HL-60 (cell line): ENCODE measurements around the gene VSNL1.

ENCODE experiments used
- DNase-seq, 2 experiments: peaks; one replicate each; pipeline ENCODE4 v3.0.0-alpha.2; 2010 to 2020; ENCODE audit warnings: low read depth in 1 of 2, low spot score in 1 of 2
- H3K27ac ChIP-seq: fragments of 250-450 bp; sonication (Bioruptor Pico); replicated peaks from 2 replicates; pipeline ENCODE4 v1.5.1; 2020; ENCODE audit warnings: mild to moderate bottlenecking, moderate library complexity
- H3K27me3 ChIP-seq: fragments of 250-450 bp; sonication (Bioruptor Pico); 2 replicates; pipeline ENCODE4 v1.5.1; 2021; ENCODE audit warnings: mild to moderate bottlenecking, moderate library complexity; ENCODE audit not compliant: insufficient read depth, poor library complexity, severe bottlenecking
- H3K4me3 ChIP-seq: replicated peaks from 2 replicates; pipeline ENCODE4 v1.5.1; 2011; ENCODE audit warnings: mild to moderate bottlenecking, control low read depth, low read length; ENCODE audit not compliant: insufficient read depth
- GABPA ChIP-seq: IDR thresholded peaks from 2 replicates; pipeline ENCODE4 v1.6.1; 2012; ENCODE audit warnings: low read depth
- POLR2AphosphoS5 ChIP-seq: IDR thresholded peaks from 2 replicates; pipeline ENCODE4 v1.6.1; 2012; ENCODE audit warnings: low read depth
- SPI1 ChIP-seq: IDR thresholded peaks from 2 replicates; pipeline ENCODE4 v1.6.1; 2012; ENCODE audit warnings: low read depth, mild to moderate bottlenecking, borderline replicate concordance
- TF ChIP-seq, protein P1 (sequence below): IDR thresholded peaks from one replicate; pipeline ENCODE4 v1.5.1; 2011; ENCODE audit warnings: low read length, control low read depth, inconsistent platforms; ENCODE audit not compliant: insufficient read depth
- TF ChIP-seq, protein P2 (sequence below): IDR thresholded peaks from 2 replicates; pipeline ENCODE4 v1.6.1; 2012; ENCODE audit warnings: low read depth; ENCODE audit not compliant: insufficient replicate concordance

The VSNL1 gene

DNA sequence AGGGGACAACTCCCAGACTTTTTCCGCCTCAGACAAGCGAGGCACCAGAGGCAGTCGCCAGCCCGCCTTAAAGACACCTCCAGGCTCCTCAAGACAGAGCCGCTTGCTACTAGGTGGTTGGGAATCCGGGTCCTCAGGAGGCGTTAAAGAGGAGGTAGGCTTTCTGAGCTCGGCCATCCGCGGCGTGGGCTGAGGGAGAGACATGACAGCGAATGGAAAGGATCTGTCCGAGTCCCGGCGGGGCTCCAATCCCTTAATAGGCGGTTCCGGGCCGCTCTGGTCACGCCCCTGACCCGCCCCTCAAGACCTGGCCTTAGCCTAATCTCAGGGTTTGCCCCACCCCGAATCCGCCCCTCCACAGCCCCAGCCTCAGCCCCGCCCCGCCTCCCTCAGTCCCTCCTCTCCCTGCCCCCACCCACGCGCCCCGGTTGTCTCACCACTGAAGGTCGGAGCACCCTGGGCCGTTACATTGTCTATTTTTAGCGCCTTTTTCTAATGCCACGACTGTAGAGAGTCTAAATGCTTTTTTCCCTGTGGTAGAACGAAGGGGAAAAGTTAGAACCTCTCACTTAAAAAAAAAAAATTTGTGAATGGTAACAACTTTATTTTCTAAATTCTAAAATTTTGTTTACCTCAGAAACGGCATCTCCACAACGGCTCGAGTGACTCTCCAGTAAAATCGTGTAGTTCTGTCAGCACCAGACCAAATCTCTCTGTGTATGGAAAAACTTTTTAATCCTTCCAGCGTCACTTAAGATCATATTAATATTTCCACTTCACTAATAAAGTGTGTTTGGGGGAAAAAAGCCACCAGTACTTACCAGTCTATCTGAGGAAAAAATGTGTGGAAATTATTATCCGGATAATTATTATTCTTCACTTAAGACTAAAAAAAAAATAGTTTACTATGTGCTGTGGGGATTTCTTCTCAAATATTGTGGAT lies 22.0 kb upstream of the VSNL1 start, which contains the start of gene RAD51AP2:
Gene RAD51AP2, minus strand, starts transcription at position 229 of the 943 bp plus-strand sequence. Its CDS starts 25 bp downstream, at position 204.
- no peak within 1 kb of the TSS for H3K4me3 ChIP-seq
- peaks cover 19% of the 10 kb centered on the region for H3K27me3 ChIP-seq
- DNase-seq, result no peak
- no peak within 1 kb of the TSS for H3K27ac ChIP-seq
- TF ChIP-seq GABPA, result no peak
- TF ChIP-seq, protein P1, sequence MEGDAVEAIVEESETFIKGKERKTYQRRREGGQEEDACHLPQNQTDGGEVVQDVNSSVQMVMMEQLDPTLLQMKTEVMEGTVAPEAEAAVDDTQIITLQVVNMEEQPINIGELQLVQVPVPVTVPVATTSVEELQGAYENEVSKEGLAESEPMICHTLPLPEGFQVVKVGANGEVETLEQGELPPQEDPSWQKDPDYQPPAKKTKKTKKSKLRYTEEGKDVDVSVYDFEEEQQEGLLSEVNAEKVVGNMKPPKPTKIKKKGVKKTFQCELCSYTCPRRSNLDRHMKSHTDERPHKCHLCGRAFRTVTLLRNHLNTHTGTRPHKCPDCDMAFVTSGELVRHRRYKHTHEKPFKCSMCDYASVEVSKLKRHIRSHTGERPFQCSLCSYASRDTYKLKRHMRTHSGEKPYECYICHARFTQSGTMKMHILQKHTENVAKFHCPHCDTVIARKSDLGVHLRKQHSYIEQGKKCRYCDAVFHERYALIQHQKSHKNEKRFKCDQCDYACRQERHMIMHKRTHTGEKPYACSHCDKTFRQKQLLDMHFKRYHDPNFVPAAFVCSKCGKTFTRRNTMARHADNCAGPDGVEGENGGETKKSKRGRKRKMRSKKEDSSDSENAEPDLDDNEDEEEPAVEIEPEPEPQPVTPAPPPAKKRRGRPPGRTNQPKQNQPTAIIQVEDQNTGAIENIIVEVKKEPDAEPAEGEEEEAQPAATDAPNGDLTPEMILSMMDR, result no peak
- TF ChIP-seq SPI1, result no peak
- no peak for TF ChIP-seq POLR2AphosphoS5
- TF ChIP-seq, protein P2, sequence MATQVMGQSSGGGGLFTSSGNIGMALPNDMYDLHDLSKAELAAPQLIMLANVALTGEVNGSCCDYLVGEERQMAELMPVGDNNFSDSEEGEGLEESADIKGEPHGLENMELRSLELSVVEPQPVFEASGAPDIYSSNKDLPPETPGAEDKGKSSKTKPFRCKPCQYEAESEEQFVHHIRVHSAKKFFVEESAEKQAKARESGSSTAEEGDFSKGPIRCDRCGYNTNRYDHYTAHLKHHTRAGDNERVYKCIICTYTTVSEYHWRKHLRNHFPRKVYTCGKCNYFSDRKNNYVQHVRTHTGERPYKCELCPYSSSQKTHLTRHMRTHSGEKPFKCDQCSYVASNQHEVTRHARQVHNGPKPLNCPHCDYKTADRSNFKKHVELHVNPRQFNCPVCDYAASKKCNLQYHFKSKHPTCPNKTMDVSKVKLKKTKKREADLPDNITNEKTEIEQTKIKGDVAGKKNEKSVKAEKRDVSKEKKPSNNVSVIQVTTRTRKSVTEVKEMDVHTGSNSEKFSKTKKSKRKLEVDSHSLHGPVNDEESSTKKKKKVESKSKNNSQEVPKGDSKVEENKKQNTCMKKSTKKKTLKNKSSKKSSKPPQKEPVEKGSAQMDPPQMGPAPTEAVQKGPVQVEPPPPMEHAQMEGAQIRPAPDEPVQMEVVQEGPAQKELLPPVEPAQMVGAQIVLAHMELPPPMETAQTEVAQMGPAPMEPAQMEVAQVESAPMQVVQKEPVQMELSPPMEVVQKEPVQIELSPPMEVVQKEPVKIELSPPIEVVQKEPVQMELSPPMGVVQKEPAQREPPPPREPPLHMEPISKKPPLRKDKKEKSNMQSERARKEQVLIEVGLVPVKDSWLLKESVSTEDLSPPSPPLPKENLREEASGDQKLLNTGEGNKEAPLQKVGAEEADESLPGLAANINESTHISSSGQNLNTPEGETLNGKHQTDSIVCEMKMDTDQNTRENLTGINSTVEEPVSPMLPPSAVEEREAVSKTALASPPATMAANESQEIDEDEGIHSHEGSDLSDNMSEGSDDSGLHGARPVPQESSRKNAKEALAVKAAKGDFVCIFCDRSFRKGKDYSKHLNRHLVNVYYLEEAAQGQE, result no peak

DNA sequence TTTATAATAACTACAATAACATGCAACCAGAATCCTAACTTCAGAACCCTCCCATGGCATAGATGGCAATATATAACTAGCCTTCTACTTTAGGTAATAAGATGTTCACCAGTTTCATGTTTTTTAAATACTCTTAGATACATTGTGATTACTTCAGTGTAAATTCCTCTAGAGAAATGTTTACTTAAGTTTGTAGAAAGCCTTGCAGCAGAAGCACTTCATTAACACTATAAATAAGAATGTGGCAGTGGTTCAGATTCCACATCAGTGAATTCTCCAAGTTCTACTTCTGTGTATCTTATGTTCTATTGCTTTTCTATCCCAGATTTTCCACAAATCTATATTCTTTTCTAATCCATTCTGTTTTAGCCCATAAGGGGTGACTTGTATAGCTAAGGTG lies 21.0 kb upstream of the VSNL1 start:
- H3K27ac ChIP-seq, result no peak overlapping the region

DNA sequence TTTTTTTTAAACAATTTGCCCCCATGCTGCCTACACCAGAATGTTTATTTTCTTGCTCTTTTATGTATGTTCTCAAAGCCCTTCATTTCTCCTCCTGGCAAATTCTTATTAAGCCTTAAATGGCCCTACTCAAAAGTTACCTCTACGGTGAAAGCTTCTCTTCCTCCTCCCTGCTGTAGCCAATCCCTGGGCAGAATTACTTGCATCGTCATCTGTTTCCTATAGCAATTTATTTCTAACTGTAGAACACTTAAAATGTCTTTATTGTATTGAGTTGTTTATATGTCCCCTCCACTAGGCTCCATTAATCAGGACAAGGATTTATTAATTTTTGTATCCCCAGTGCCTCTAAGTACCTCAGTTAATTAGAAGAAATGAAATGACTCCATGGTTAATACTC lies 19.7 kb upstream of the VSNL1 start:
- no peak overlapping the region for H3K4me3 ChIP-seq
- no peak for DNase-seq
- peaks cover 22% of the 10 kb centered on the region for H3K27me3 ChIP-seq
- H3K27ac ChIP-seq, result no peak overlapping the region
- TF ChIP-seq SPI1, result no peak
- no peak for TF ChIP-seq POLR2AphosphoS5
- TF ChIP-seq GABPA, result no peak
- TF ChIP-seq, protein P2, result no peak
- TF ChIP-seq, protein P1, result no peak

More for the DNA sequence above, 21.0 kb upstream of the VSNL1 start:
- Histone ChIP-seq H3K4me3 (no peak overlapping the region), H3K27me3 (peaks cover 22% of the 10 kb centered on the region)
- TF ChIP-seq SPI1 (no peak), GABPA (no peak), POLR2AphosphoS5 (no peak)
- TF ChIP-seq, protein P2, result no peak
- DNase-seq, result no peak
